H1 (cell line): ENCODE data around the gene APOA1. TPM values are rescaled to one million over a fixed set of nuclear protein-coding genes. Genes with fewer than 3 reads are reported as not detected.

Experiments
- CTCF ChIA-PET: fragments of 300-600 bp; sonication (Branson Sonifier 250); formaldehyde crosslinking; loops from one replicate; lab custom pipeline; 2021; ENCODE audit not compliant: partially characterized antibody; lab: Charles Lee
- POLR2A ChIA-PET: fragments of 300-600 bp; sonication (Branson Sonifier 250); formaldehyde crosslinking; loops from one replicate; lab custom pipeline; 2021; ENCODE audit warnings: inconsistent platforms; ENCODE audit not compliant: partially characterized antibody; lab: Charles Lee
- DNase-seq, 2 experiments: peaks; one replicate each; pipeline versions ENCODE4 v3.0.0 to v3.0.0-alpha.2; 2010 to 2022; ENCODE audit warnings: low spot score in 2 of 2, low read depth in 1 of 2, mixed read lengths in 1 of 2
- FAIRE-seq: peaks from 2 replicates; lab custom pipeline; 2011; peaks lifted over from hg19 to GRCh38; lab: Jason Lieb, UNC
- H2AFZ ChIP-seq: 2 replicates; pipeline ENCODE4 v1.8.1; 2012; ENCODE audit warnings: low read length, inconsistent platforms
- H2AK5ac ChIP-seq: 2 replicates; pipeline ENCODE4 v1.6.1; 2013; ENCODE audit warnings: low read depth, low read length
- H2BK120ac ChIP-seq: replicated peaks from 2 replicates; pipeline ENCODE3; 2013; ENCODE audit warnings: low read depth, low read length, inconsistent platforms
- H2BK12ac ChIP-seq: 2 replicates; pipeline ENCODE4 v1.6.1; 2013; ENCODE audit warnings: low read depth, low read length
- H2BK15ac ChIP-seq: 2 replicates; pipeline ENCODE4 v1.6.1; 2013; ENCODE audit warnings: low read length
- H2BK20ac ChIP-seq: 2 replicates; pipeline ENCODE4 v1.6.1; 2013; ENCODE audit warnings: low read length
- H2BK5ac ChIP-seq: 2 replicates; pipeline ENCODE4 v1.6.1; 2013; ENCODE audit warnings: low read depth, low read length
- H3K14ac ChIP-seq: 2 replicates; pipeline ENCODE4 v1.6.1; 2013; ENCODE audit warnings: inconsistent platforms; ENCODE audit not compliant: insufficient read length
- H3K18ac ChIP-seq: 2 replicates; pipeline ENCODE4 v1.6.1; 2013; ENCODE audit warnings: low read length; ENCODE audit errors: extremely low read depth
- H3K23ac ChIP-seq: 2 replicates; pipeline ENCODE4 v1.6.1; 2013; ENCODE audit warnings: inconsistent platforms; ENCODE audit not compliant: insufficient read length
- H3K23me2 ChIP-seq: 2 replicates; pipeline ENCODE4 v1.6.1; 2013; ENCODE audit warnings: low read depth, low read length
- H3K27ac ChIP-seq: 2 replicates; pipeline ENCODE4 v1.6.1; 2011; ENCODE audit warnings: low read depth, low read length, inconsistent platforms
- H3K27me3 ChIP-seq, 4 experiments: replicated peaks in 1 of 4; 1 replicate in 1 of 4; 2 replicates in 3 of 4; pipeline versions ENCODE4 v1.6.1 to v1.8.1; 2011 to 2013; ENCODE audit warnings: low read length in 3 of 4, mild to moderate bottlenecking in 3 of 4, inconsistent platforms in 2 of 4, mixed read lengths in 2 of 4, moderate library complexity in 1 of 4; ENCODE audit not compliant: control insufficient read depth in 3 of 4, insufficient read depth in 3 of 4; ENCODE audit errors: extremely low read depth in 1 of 4
- H3K36me3 ChIP-seq, 4 experiments: 2 replicates each; pipeline versions ENCODE4 v1.6.1 to v1.8.1; 2011 to 2013; ENCODE audit warnings: mild to moderate bottlenecking in 4 of 4, low read length in 3 of 4, moderate library complexity in 2 of 4, control low read depth in 1 of 4, inconsistent platforms in 1 of 4; ENCODE audit not compliant: insufficient read depth in 4 of 4, control insufficient read depth in 2 of 4
- H3K4ac ChIP-seq: replicated peaks from 2 replicates; pipeline ENCODE3; 2013; ENCODE audit warnings: low read length, low read depth, mixed read lengths, inconsistent platforms; ENCODE audit not compliant: insufficient read length
- H3K4me1 ChIP-seq, 4 experiments: replicated peaks in 1 of 4; 1 replicate in 1 of 4; 2 replicates in 3 of 4; pipeline versions ENCODE4 v1.6.1 to v1.8.1; 2011 to 2013; ENCODE audit warnings: low read length in 3 of 4, inconsistent platforms in 2 of 4, mixed read lengths in 1 of 4; ENCODE audit not compliant: insufficient read depth in 4 of 4, control insufficient read depth in 3 of 4
- H3K4me2 ChIP-seq, 2 experiments: 2 replicates each; pipeline versions ENCODE4 v1.6.1 to v1.8.1; 2011 to 2013; ENCODE audit warnings: low read depth in 2 of 2, low read length in 2 of 2, control low read depth in 1 of 2, inconsistent platforms in 1 of 2, mild to moderate bottlenecking in 1 of 2; ENCODE audit not compliant: insufficient read depth in 1 of 2
- H3K4me3 ChIP-seq, 4 experiments: fragments of 200-600, 300-600 bp in 1 of 4; sonication (generic), shearing (Covaris generic), sonication (Bioruptor Twin) in 1 of 4; 2 replicates each; pipeline versions ENCODE4 v1.5.1 to v1.8.1; 2011 to 2016; ENCODE audit warnings: low read length in 4 of 4, low read depth in 3 of 4, control low read depth in 2 of 4, inconsistent platforms in 2 of 4, mild to moderate bottlenecking in 2 of 4, mixed read lengths in 1 of 4, moderate library complexity in 1 of 4; ENCODE audit not compliant: insufficient read depth in 2 of 4; ENCODE audit errors: extremely low read depth in 1 of 4
- H3K56ac ChIP-seq: replicated peaks from 2 replicates; pipeline ENCODE3; 2013; ENCODE audit warnings: low read depth, mild to moderate bottlenecking, mixed read lengths, low read length, inconsistent platforms; ENCODE audit not compliant: insufficient read length
- H3K79me1 ChIP-seq: 2 replicates; pipeline ENCODE4 v1.6.1; 2013; ENCODE audit warnings: low read depth, low read length, control low read depth
- H3K79me2 ChIP-seq, 2 experiments: 2 replicates each; pipeline versions ENCODE4 v1.6.1 to v1.8.1; 2012 to 2013; ENCODE audit warnings: low read length in 2 of 2, mild to moderate bottlenecking in 2 of 2, inconsistent platforms in 1 of 2; ENCODE audit not compliant: insufficient read depth in 2 of 2, control insufficient read depth in 1 of 2
- H3K9ac ChIP-seq, 4 experiments: replicated peaks in 1 of 4; 1 replicate in 1 of 4; 2 replicates in 3 of 4; pipeline versions ENCODE4 v1.6.1 to v1.8.1; 2011 to 2013; ENCODE audit warnings: low read depth in 3 of 4, low read length in 3 of 4, control low read depth in 2 of 4, mild to moderate bottlenecking in 2 of 4, moderate library complexity in 2 of 4, inconsistent platforms in 1 of 4; ENCODE audit errors: extremely low read depth in 1 of 4
- H3K9me3 ChIP-seq, 2 experiments: 2 replicates each; pipeline versions ENCODE4 v1.6.1 to v1.8.1; 2012 to 2013; ENCODE audit warnings: mild to moderate bottlenecking in 2 of 2, moderate library complexity in 2 of 2, control low read depth in 1 of 2, inconsistent platforms in 1 of 2, low read depth in 1 of 2, low read length in 1 of 2, mixed read lengths in 1 of 2; ENCODE audit not compliant: insufficient read depth in 2 of 2
- H4K20me1 ChIP-seq, 2 experiments: replicated peaks in 1 of 2; 2 replicates each; pipeline versions ENCODE3 to v1.8.1; 2011 to 2013; ENCODE audit warnings: inconsistent platforms in 2 of 2, low read length in 2 of 2, mild to moderate bottlenecking in 1 of 2; ENCODE audit not compliant: insufficient read depth in 2 of 2, control insufficient read depth in 1 of 2
- H4K5ac ChIP-seq: 2 replicates; pipeline ENCODE4 v1.6.1; 2013; ENCODE audit warnings: low read length, low read depth, mixed read lengths, inconsistent platforms; ENCODE audit not compliant: insufficient read length
- H4K8ac ChIP-seq: 2 replicates; pipeline ENCODE4 v1.8.0; 2013; ENCODE audit warnings: mild to moderate bottlenecking, moderate library complexity, low read length, inconsistent platforms; ENCODE audit not compliant: insufficient read depth; ENCODE audit errors: extremely low read depth
- H4K91ac ChIP-seq: replicated peaks from 2 replicates; pipeline ENCODE3; 2013; ENCODE audit warnings: low read length, mixed read lengths, inconsistent platforms; ENCODE audit not compliant: insufficient read length
- CTBP2 ChIP-seq: IDR thresholded peaks from 2 replicates; pipeline ENCODE4 v1.7.0; 2011; ENCODE audit warnings: borderline replicate concordance, mild to moderate bottlenecking, moderate library complexity, mixed read lengths, low read length; ENCODE audit not compliant: insufficient read depth, insufficient read length
- JUND ChIP-seq: IDR thresholded peaks from 2 replicates; pipeline ENCODE4 v1.6.1; 2011; ENCODE audit warnings: mild to moderate bottlenecking, improper control_type of control experiment, low read length
- POLR2AphosphoS5 ChIP-seq: IDR thresholded peaks from 2 replicates; pipeline ENCODE4 v1.6.1; 2011; ENCODE audit warnings: low read depth, low read length
- RBBP5 ChIP-seq: IDR thresholded peaks from 2 replicates; pipeline ENCODE4 v1.7.1; 2012; ENCODE audit warnings: low read depth, mild to moderate bottlenecking, inconsistent platforms, low read length, moderate library complexity, borderline replicate concordance
- SP2 ChIP-seq: IDR thresholded peaks from 2 replicates; pipeline ENCODE4 v1.6.1; 2012; ENCODE audit warnings: mild to moderate bottlenecking, low read length, inconsistent platforms
- YY1 ChIP-seq: IDR thresholded peaks from 2 replicates; pipeline ENCODE4 v1.6.1; 2011; ENCODE audit warnings: low read depth, mild to moderate bottlenecking, low read length
- WGBS, 2 experiments: shearing (Covaris generic) in 1 of 2; methylation state at CpG; one replicate each; pipeline versions ENCODE4 v1.1.6 to v1.1.7; 2013 to 2015; ENCODE audit warnings: low lambda C conversion rate in 2 of 2, mixed read lengths in 2 of 2, inconsistent platforms in 1 of 2, low coverage in 1 of 2, missing lambda C conversion rate in 1 of 2; ENCODE audit not compliant: insufficient replicate concordance in 2 of 2, insufficient coverage in 1 of 2, insufficient read length in 1 of 2; ENCODE audit errors: extremely low coverage in 1 of 2, missing lambda C conversion rate in 1 of 2; 5-methylcytosine and 5-hydroxymethylcytosine counted together
- polyA plus RNA-seq, 7 experiments: library from polyadenylated mRNA; depleted of rRNA in 3 of 7; stranded (reverse) in 5 of 7; unstranded in 2 of 7; fragments of >200 nt in 5 of 7; fragments of 200-250 nt in 2 of 7; gene quantifications; 1 replicate in 5 of 7; 2 replicates in 1 of 7; 4 replicates in 1 of 7; pipeline versions ENCODE4 v1.2.1 to v1.2.3, GENCODE V29; 2011 to 2013; ENCODE audit warnings: missing spikeins in 2 of 7, mixed read lengths in 2 of 7
- total RNA-seq: library from RNA; stranded (reverse); fragmentation: NEBNext Ultra II Directional; extraction: Animal tissue kit (Norgen Biotek cat#: 25700); gene quantifications from 2 replicates; pipeline ENCODE4 v1.2.1, GENCODE V29; 2021
- TF ChIP-seq, protein P1 (sequence below): IDR thresholded peaks from 2 replicates; pipeline ENCODE4 v1.6.1; 2011; ENCODE audit warnings: low read length, improper control_type of control experiment
- TF ChIP-seq, protein P2 (sequence below): IDR thresholded peaks from 2 replicates; pipeline ENCODE4 v1.6.1; 2012; ENCODE audit warnings: inconsistent platforms

The APOA1 gene
- total and polyA plus RNA-seq, 2 of the 8 experiments (the other 6 are each of a cell fraction or from before 2014, with no cell fraction given), result 0.80 TPM; not detected in 1

DNA sequence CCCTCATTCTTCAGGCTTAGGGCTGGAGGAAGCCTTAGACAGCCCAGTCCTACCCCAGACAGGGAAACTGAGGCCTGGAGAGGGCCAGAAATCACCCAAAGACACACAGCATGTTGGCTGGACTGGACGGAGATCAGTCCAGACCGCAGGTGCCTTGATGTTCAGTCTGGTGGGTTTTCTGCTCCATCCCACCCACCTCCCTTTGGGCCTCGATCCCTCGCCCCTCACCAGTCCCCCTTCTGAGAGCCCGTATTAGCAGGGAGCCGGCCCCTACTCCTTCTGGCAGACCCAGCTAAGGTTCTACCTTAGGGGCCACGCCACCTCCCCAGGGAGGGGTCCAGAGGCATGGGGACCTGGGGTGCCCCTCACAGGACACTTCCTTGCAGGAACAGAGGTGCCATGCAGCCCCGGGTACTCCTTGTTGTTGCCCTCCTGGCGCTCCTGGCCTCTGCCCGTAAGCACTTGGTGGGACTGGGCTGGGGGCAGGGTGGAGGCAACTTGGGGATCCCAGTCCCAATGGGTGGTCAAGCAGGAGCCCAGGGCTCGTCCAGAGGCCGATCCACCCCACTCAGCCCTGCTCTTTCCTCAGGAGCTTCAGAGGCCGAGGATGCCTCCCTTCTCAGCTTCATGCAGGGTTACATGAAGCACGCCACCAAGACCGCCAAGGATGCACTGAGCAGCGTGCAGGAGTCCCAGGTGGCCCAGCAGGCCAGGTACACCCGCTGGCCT lies 7.1 kb downstream of the APOA1 start:
- Histone ChIP-seq H2AFZ (no peak overlapping the region), H3K79me1 (no peaks in the 10 kb centered on the region), H2BK15ac (no peak overlapping the region), H3K23me2 (no peaks in the 10 kb centered on the region; the same call in 1 of the 2 replicates), H3K27ac (no peak overlapping the region), H4K91ac (no peak overlapping the region), H3K14ac (no peak overlapping the region), H2BK20ac (no peak overlapping the region), H3K4me1 (peaks cover 0 to 8% (median 2%) of the 10 kb centered on the region in 4 experiments; a peak in 5 of 7 replicates), H3K4me2 (no peak overlapping the region), H2AK5ac (no peak overlapping the region), H3K4me3 (no peak overlapping the region), H2BK120ac (no peak overlapping the region), H3K36me3 (no peaks in the 10 kb centered on the region), H3K18ac (no peak overlapping the region), H3K79me2 (no peaks in the 10 kb centered on the region), H4K5ac (no peak overlapping the region), H4K20me1 (no peaks in the 10 kb centered on the region), H3K27me3 (peaks cover 0 to 5% (median 2%) of the 10 kb centered on the region in 4 experiments; a peak in 3 of 7 replicates), H3K23ac (no peak overlapping the region), H4K8ac (no peak overlapping the region), H3K9me3 (no peaks in the 10 kb centered on the region; a peak in 1 of 4 replicates), H2BK12ac (no peak overlapping the region), H3K56ac (no peak overlapping the region), H3K9ac (no peak overlapping the region), H3K4ac (no peak overlapping the region), H2BK5ac (no peak overlapping the region)
- ChIA-PET POLR2A (interaction anchor here (0.7 to 1.0 kb wide), 2 partner anchors 40 to 57 kb away, joined by 3 read pairs; no protein-coding TSS in a partner anchor), CTCF (interaction anchor here (0.6 to 12.2 kb wide), 5 partner anchors 9 to 88 kb away, joined by 3 to 237 read pairs (median 3); partner anchors contain the start of genes APOA5 and ZPR1)
- TF ChIP-seq YY1, result no peak
- no peak for TF ChIP-seq JUND
- TF ChIP-seq, protein P1, sequence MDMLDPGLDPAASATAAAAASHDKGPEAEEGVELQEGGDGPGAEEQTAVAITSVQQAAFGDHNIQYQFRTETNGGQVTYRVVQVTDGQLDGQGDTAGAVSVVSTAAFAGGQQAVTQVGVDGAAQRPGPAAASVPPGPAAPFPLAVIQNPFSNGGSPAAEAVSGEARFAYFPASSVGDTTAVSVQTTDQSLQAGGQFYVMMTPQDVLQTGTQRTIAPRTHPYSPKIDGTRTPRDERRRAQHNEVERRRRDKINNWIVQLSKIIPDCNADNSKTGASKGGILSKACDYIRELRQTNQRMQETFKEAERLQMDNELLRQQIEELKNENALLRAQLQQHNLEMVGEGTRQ, result no peak
- TF ChIP-seq CTBP2, result no peak
- no peak for TF ChIP-seq RBBP5
- TF ChIP-seq POLR2AphosphoS5, result no peak
- no peak for TF ChIP-seq SP2
- TF ChIP-seq, protein P2, sequence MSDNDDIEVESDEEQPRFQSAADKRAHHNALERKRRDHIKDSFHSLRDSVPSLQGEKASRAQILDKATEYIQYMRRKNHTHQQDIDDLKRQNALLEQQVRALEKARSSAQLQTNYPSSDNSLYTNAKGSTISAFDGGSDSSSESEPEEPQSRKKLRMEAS, result no peak
- WGBS, 2 experiments, result 90% methylated on average over 16 of the region's 17 CpGs; no CpG with 5 or more reads in 1 of the 2 experiments
- FAIRE-seq (no peak), DNase-seq (no peak)
